NCI-H748 treated with DMSO at 0.1 percent for 48 hours (cell line): Measurements from ENCODE around the gene SPOUT1.

Experiments used
- DNase-seq: peaks from one replicate; lab custom pipeline; 2025; lab: John Stamatoyannopoulos, UW

Gene SPOUT1

GRCh38 chr9:128836509-128837145, 7.0 kb upstream of the SPOUT1 start:
- no peak for DNase-seq

GRCh38 chr9:128835246-128836210, 5.9 kb upstream of the SPOUT1 start:
- DNase-seq = no peak

GRCh38 chr9:128833696-128834095, 4.1 kb upstream of the SPOUT1 start:
- DNase-seq = no peak

GRCh38 chr9:128828719-128829452, 708 bp downstream of the SPOUT1 start:
- DNase-seq = no peak

- no peak for DNase-seq
Observed at GRCh38 chr9:128828267-128828666, 1.3 kb downstream of the SPOUT1 start.

GRCh38 chr9:128825923-128826700, 3.5 kb downstream of the SPOUT1 start:
- DNase-seq = no peak

GRCh38 chr9:128824911-128825310, 4.7 kb downstream of the SPOUT1 start:
- DNase-seq = no peak

GRCh38 chr9:128823903-128824406, 5.6 kb downstream of the SPOUT1 start:
- no peak for DNase-seq

- DNase-seq = no peak
Observed at GRCh38 chr9:128823362-128823902, 6.2 kb downstream of the SPOUT1 start.

GRCh38 chr9:128822407-128823042, 7.1 kb downstream of the SPOUT1 start:
- DNase-seq = no peak

- DNase-seq = no peak
Observed at GRCh38 chr9:128821584-128822406, 7.8 kb downstream of the SPOUT1 start.

- DNase-seq = no peak
Observed at GRCh38 chr9:128820665-128821583, 8.7 kb downstream of the SPOUT1 start.

- peak; percentile 80 for DNase-seq
Observed at GRCh38 chr9:128819716-128820664, 9.6 kb downstream of the SPOUT1 start.

GRCh38 chr9:128818839-128819715, 10.5 kb downstream of the SPOUT1 start:
- peak; percentile 48 for DNase-seq

GRCh38 chr9:128818099-128818838, 11.3 kb downstream of the SPOUT1 start, which contains the start of gene ENDOG:
TSS of gene ENDOG (plus strand) at chr9:128818500. CDS start at chr9:128818685, 185 bp downstream.
- peak; percentile 94 for DNase-seq

- no peak for DNase-seq
Observed at GRCh38 chr9:128810873-128811272, 18.7 kb downstream of the SPOUT1 start.
